Embryonic facial prominence (tissue), 1 donor: ENCODE measurements around the gene PFAS.

Source experiments
- DNase-seq: peaks from one replicate; pipeline ENCODE4 v3.0.0-alpha.2; 2016; ENCODE audit errors: extremely low spot score

Gene PFAS

GRCh38 chr17:8266648-8267479 lies 17.8 kb downstream of the PFAS start:
- no peak for DNase-seq

DNA sequence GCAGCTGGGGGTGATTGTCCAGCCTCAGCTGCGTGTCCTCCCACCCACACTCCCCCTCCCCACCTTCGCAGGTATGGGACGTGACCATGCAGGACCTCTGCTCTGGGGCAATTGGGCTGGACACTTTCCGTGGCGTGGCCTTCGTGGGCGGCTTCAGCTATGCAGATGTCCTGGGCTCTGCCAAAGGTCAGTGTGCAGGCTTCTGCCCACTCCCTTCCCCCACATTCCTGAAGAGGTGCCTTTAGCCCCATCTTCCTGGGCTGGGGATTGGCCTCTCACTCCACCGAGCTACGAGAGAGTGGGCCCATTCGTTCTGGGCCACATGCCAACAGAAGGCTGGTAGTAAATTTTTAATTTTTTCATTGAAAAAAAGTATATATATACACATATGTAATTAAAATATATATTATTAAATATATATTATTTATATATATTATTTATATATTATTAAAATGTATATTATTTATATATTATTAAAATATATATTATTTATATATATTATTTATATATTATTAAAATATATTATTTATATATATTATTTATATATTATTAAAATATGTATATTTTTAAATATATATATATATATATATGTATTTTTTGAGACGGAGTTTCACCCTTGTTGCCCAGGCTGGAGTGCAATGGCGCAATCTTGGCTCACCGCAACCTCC lies 18.5 kb downstream of the PFAS start:
- DNase-seq: no peak

GRCh38 chr17:8268550-8269298 lies 19.6 kb downstream of the PFAS start:
- DNase-seq: no peak

DNA sequence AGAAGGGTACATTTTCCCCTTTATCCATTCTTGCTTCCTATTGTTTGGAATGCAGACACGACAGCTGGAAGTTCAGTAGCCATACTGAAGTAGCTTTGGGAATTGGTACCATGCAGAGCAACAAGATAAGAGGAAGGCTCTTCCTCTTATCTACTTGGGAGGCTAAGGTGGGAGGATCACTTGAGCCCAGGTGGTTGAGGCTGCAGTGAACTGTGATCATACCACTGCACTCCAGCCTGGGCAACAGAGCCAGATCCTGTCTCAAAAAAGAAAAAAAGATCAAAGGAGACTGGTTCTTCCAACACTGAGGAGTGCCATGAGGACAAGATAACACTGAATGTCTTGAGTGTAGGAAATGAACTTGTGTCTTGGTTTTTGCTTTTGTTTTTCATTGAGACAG lies 23.3 kb downstream of the PFAS start:
- no peak for DNase-seq

DNA sequence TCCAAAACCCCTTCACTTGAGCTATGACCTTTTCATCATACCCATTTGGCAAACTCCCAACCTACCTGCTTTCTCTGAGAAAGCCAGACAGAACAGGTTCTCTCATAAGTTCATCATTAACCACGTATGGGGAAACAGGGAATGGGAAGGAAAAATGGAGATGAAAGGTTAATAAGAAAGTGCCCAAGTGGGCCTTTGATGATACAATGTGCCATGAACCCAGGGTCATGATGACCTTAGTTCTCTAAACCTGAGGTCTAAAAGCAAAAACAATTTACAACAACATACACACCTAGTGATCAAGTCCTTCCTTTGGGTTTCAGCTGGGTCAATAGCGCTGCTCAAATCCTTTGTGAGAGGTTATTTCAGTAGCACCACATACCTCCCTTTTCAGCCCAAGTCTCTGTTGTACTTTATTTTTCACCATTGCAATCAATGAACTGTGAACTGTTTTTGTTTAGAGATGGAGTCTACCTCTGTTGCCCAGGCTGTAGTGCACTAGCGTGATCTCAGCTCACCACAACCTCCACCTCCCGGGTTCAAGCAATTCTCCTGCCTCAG lies 24.9 kb downstream of the PFAS start:
- no peak for DNase-seq

GRCh38 chr17:8274816-8275215 lies 25.7 kb downstream of the PFAS start:
- DNase-seq: no peak

GRCh38 chr17:8275421-8276290 lies 26.6 kb downstream of the PFAS start:
- DNase-seq: no peak

DNA sequence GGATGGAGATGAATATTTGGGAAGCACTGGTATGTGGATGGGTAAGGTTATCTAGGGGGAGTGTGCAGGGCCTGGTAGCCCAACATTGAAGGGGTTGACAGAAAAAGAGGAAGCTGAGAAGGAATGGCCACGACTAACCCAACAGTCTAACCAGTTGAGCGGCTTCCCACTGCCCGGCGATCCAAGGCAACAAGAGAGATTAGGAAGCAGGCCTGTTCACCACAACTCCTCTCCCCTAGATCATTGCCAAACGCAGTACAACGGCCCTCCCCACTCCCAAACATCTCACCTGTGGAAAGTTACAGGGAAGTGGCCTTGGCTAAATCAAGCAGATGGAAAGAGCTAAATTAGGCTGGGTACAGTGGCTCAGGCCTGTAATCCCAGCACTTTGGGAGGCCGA lies 28.2 kb downstream of the PFAS start:
- no peak for DNase-seq

DNA sequence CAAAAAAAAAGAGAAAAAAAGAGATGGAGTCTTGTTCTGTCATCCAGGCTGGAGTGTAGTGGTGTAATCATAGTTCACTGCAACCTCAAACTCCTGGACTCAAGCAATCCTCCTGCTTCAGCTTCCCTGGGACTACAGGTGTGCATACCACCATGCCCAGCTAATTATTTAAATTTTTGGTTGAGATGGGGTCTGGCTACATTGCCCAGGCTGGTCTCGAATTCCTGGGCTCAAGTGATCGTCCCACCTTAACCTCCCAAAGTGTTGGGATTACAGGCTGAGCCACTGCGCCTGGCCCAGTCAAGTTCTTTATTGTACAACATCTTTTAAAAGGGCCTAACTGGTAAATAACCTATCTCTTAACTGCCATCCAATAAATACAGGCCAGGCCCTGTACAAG lies 33.3 kb downstream of the PFAS start:
- DNase-seq: no peak

GRCh38 chr17:8283356-8283755 lies 34.3 kb downstream of the PFAS start:
- DNase-seq: no peak

GRCh38 chr17:8284126-8284525 lies 35.0 kb downstream of the PFAS start:
- DNase-seq: no peak

- DNase-seq: no peak
Measured at GRCh38 chr17:8285270-8286181, 36.4 kb downstream of the PFAS start.

GRCh38 chr17:8287651-8288335 lies 38.7 kb downstream of the PFAS start:
- DNase-seq: no peak

DNA sequence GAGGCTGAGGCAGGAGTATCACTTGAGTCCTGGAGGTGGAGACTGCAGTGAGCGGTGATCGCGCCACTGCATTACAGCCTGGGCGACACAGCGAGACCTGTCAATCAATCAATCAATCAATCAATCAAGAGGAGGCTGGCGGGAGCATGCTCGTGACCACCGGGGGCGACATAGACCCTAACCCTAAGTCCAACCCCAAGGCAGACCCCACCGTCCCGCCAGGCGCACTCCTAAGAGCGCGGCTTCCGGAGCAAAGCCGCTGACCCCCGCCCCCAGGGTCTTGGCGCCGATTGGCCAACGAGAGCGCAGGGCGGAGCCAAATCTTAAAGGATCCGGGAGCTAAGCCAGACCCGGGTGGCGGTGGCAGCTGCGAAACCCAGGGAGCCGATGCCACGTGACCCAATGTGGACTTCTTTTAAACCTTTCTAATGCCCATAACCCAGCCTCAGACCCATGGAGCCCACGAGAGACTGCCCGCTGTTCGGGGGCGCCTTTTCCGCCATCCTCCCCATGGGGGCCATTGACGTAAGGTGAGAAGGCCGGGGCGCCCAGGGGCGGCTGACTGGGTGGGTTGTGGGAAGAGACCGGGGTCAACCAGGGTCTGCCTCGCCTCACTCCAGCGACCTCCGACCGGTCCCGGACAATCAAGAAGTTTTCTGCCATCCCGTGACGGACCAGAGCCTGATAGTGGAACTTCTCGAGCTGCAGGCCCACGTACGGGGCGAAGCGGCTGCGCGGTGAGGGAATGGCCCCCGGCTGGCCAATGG lies 39.4 kb downstream of the PFAS start, which contains the start of gene RANGRF:
RANGRF (plus strand) TSS at position 335 of the 767 bp plus-strand sequence; CDS start at position 454, 119 bp downstream.
- DNase-seq: peak; percentile 67

- no peak for DNase-seq
Measured at GRCh38 chr17:8289103-8289397, 40.0 kb downstream of the PFAS start.

GRCh38 chr17:8290043-8290442 lies 41.0 kb downstream of the PFAS start:
- DNase-seq: no peak

DNA sequence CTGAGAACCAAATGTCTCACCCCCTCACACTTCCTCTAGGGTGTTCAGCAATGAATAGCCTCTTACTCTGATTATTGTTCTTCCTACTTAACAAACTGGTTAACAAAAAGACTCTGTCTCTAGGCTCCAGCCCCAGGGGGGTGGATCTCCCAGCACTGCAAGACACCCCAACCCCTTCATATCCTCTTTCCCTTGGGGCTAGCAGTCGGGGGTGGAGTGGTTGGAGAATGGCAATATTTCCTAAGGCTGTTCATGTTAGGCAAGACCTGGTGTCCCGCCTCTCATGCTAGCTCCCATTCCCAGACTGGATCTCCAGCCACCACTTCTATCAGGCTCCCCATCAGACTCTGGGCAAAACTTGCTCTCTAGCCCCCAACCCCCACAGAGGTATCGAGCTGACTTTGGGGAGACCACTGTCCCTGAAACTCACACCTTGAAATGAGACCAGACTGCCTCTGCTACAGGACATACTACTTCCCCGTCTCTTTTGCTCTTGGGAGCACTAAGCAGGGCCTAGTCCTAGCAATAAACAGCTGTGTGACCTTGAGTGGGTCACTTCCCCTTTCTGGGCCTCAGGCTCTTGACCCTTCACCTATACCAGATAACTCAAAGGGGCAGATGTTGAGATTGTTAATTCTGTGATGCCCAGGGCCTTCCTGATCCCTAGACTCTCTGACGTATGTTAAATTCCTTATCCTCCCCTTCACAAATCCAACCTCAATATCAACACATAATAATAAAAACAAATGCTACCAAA lies 43.7 kb downstream of the PFAS start:
- DNase-seq: no peak

- DNase-seq: no peak
Measured at GRCh38 chr17:8294361-8294760, 45.3 kb downstream of the PFAS start.
